ENCODE data around the gene SNRPB2. TPM values are rescaled to one million over a fixed set of nuclear protein-coding genes. Genes with fewer than 3 reads are reported as not detected.

Gene SNRPB2
- total RNA-seq, 1 donor from 2014 or later, result 70.5 TPM

Other genes with a start within 250 kb of the SNRPB2 start
- 12.8 to 13.9 TPM (median 12.9 TPM) in 3 replicates for gene KIF16B, start 156.6 kb upstream of the SNRPB2 start, total RNA-seq
- not detected in 3 replicates for gene OTOR, start 18.3 kb downstream of the SNRPB2 start, total RNA-seq